HG03565 (cell line): ENCODE results near the gene HCFC2.

ENCODE experiments used
- ATAC-seq: cut with Tn5 transposase; IDR thresholded peaks from one replicate; pipeline ENCODE4 v1.9.1; 2021; ENCODE audit warnings: mild to moderate bottlenecking, moderate library complexity; ENCODE audit not compliant: unreplicated experiment

The HCFC2 gene

GRCh38 chr12:104154286-104154685 is 90.0 kb downstream of the HCFC2 start:
- ATAC-seq, result no peak

- no peak for ATAC-seq
These were observed 90.5 kb downstream of the HCFC2 start for GRCh38 chr12:104154806-104155205.
